ENCODE measurements around the gene LAGE3. TPM values are rescaled to one million over a fixed set of nuclear protein-coding genes. Genes with fewer than 3 reads are reported as not detected.

The LAGE3 gene
- total and polyA plus RNA-seq, 2 of the 13 experiments (the other 11 are each of a cell fraction or from before 2014, with no cell fraction given): 7.6 to 12.7 TPM

DNA sequence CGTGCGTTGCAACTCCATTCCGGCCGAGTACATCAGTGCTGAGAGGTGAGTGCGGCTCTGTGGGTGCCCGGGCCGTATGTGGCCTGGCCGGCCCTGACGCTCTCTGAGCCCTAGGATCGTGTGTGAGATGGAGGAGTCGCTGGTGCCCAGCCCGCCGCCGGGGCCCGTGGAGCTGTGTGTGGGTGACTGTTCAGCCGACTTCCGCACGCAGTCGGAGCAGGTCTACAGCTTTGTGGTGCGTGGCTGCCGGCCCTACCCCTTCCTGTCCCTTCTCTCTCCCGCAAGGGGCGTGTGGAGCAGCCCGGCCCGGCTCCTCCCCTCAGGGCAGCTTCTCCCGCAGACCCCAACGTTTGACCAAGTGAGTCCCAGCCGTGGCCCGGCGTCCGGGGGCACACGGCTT, 13.0 kb downstream of the LAGE3 start:
- Histone ChIP-seq H4K20me1 (ENCODE audit: insufficient read depth, low read length) (no peaks in the 10 kb centered on the region), H3K9me3 (ENCODE audit: low read length) (no peaks in the 10 kb centered on the region), H3K4me3 (replicated peaks in 1 of 3; ENCODE audit: insufficient read depth in 1 of 3, low read depth in 2 of 3, low read length in 3 of 3) (no peak overlapping the region), H2AFZ (ENCODE audit: low read length) (no peak overlapping the region), H3K27me3 (ENCODE audit: control insufficient read depth in 1 of 2, insufficient read depth in 2 of 2, low read length in 2 of 2) (no peaks in the 10 kb centered on the region), H3K4me1 (ENCODE audit: insufficient read depth, low read length) (no peaks in the 10 kb centered on the region), H3K27ac (ENCODE audit: extremely low read length, insufficient read depth, low read length) (no peak overlapping the region), H3K79me2 (ENCODE audit: insufficient read depth, low read length) (no peaks in the 10 kb centered on the region), H3K36me3 (replicated peaks in 1 of 2; ENCODE audit: control insufficient read depth in 1 of 2, insufficient read depth in 2 of 2, low read length in 2 of 2) (peaks cover 3 to 9% of the 10 kb centered on the region in 2 experiments; a peak in 3 of 5 replicates), H3K9ac (ENCODE audit: insufficient read depth, low read depth, low read length) (no peak overlapping the region), H3K4me2 (ENCODE audit: low read depth, low read length) (no peak overlapping the region)
- DNase-seq (ENCODE audit: low spot score): no peak
- CTCF ChIA-PET (ENCODE audit: low intra/inter-chr PET ratio, low total read pairs): no interaction called here
- no peak for FAIRE-seq
- WGBS (ENCODE audit: low lambda C conversion rate): no CpG with 5 or more reads among the region's 32 CpGs
- BruUV-seq (replicated peaks): no TSS peak
- TF ChIP-seq RBFOX2 (IDR thresholded peaks at IDR 0.05; ENCODE audit: low read depth, low read length) (peak; percentile 33), ZNF451 (CRISPR knock-in tag; IDR thresholded peaks at IDR 0.05) (no peak), ZNF776 (CRISPR knock-in tag; IDR thresholded peaks at IDR 0.05) (no peak)
- TF ChIP-seq, protein P1, sequence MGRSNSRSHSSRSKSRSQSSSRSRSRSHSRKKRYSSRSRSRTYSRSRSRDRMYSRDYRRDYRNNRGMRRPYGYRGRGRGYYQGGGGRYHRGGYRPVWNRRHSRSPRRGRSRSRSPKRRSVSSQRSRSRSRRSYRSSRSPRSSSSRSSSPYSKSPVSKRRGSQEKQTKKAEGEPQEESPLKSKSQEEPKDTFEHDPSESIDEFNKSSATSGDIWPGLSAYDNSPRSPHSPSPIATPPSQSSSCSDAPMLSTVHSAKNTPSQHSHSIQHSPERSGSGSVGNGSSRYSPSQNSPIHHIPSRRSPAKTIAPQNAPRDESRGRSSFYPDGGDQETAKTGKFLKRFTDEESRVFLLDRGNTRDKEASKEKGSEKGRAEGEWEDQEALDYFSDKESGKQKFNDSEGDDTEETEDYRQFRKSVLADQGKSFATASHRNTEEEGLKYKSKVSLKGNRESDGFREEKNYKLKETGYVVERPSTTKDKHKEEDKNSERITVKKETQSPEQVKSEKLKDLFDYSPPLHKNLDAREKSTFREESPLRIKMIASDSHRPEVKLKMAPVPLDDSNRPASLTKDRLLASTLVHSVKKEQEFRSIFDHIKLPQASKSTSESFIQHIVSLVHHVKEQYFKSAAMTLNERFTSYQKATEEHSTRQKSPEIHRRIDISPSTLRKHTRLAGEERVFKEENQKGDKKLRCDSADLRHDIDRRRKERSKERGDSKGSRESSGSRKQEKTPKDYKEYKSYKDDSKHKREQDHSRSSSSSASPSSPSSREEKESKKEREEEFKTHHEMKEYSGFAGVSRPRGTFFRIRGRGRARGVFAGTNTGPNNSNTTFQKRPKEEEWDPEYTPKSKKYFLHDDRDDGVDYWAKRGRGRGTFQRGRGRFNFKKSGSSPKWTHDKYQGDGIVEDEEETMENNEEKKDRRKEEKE (IDR thresholded peaks at IDR 0.05): no peak
- intact Hi-C loops (cut with micrococcal nuclease; ENCODE audit: unreplicated experiment): no loop called here
- ATAC-seq: no peak
- POLR2A ChIA-PET: no interaction called here
- in situ Hi-C loops (cut with HindIII; ENCODE audit: extremely low pct_ligation_motif_present, low pct_unique_long_range_greater_than_20kb): no loop called here

DNA sequence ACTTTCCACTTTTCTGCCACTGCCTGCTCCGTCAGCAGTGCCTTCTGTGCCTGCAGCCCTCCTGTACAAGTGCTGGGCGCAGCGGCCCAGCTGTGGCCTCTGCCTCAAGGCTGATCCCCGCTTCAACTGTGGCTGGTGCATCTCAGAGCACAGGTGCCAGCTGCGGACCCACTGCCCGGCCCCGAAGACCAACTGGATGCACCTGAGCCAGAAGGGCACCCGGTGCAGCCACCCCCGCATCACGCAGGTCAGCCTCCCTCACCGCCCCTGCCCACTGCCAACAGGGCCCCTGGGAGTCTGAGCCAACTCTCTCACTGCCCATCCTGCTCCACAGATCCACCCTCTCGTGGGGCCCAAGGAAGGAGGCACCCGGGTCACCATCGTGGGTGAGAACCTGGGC, 13.5 kb downstream of the LAGE3 start:
- TF ChIP-seq ZNF720 (CRISPR knock-in tag; IDR thresholded peaks at IDR 0.05) (no peak), NR2F2 (IDR thresholded peaks at IDR 0.05; ENCODE audit: borderline replicate concordance, low read depth) (no peak), HOXA5 (CRISPR knock-in tag; IDR thresholded peaks at IDR 0.05) (no peak), ZNF589 (CRISPR knock-in tag; conservative IDR thresholded peaks at IDR 0.05) (no peak), TBP (CRISPR knock-in tag; IDR thresholded peaks at IDR 0.05) (no peak)
- TF ChIP-seq, protein P2, sequence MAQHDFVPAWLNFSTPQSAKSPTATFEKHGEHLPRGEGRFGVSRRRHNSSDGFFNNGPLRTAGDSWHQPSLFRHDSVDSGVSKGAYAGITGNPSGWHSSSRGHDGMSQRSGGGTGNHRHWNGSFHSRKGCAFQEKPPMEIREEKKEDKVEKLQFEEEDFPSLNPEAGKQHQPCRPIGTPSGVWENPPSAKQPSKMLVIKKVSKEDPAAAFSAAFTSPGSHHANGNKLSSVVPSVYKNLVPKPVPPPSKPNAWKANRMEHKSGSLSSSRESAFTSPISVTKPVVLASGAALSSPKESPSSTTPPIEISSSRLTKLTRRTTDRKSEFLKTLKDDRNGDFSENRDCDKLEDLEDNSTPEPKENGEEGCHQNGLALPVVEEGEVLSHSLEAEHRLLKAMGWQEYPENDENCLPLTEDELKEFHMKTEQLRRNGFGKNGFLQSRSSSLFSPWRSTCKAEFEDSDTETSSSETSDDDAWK (CRISPR knock-in tag; IDR thresholded peaks at IDR 0.05): no peak
- TF ChIP-seq, protein P3, sequence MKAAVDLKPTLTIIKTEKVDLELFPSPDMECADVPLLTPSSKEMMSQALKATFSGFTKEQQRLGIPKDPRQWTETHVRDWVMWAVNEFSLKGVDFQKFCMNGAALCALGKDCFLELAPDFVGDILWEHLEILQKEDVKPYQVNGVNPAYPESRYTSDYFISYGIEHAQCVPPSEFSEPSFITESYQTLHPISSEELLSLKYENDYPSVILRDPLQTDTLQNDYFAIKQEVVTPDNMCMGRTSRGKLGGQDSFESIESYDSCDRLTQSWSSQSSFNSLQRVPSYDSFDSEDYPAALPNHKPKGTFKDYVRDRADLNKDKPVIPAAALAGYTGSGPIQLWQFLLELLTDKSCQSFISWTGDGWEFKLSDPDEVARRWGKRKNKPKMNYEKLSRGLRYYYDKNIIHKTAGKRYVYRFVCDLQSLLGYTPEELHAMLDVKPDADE (CRISPR knock-in tag; IDR thresholded peaks at IDR 0.05): no peak
- DNase-seq (ENCODE audit: low spot score) (no peak), ATAC-seq (no peak), FAIRE-seq (no peak)
- no peaks in the 10 kb centered on the region for H4K20me1 ChIP-seq (ENCODE audit: insufficient read depth, low read length)
- in situ Hi-C loops (cut with HindIII; ENCODE audit: extremely low pct_ligation_motif_present, low pct_unique_long_range_greater_than_20kb) (no loop called here), intact Hi-C loops (cut with micrococcal nuclease; ENCODE audit: unreplicated experiment) (no loop called here)
- no peak overlapping the region for H3K4me2 ChIP-seq (ENCODE audit: low read depth, low read length)
- H3K79me2 ChIP-seq (ENCODE audit: insufficient read depth, low read length): no peaks in the 10 kb centered on the region
- no peaks in the 10 kb centered on the region for H3K4me1 ChIP-seq (ENCODE audit: insufficient read depth, low read length)
- H3K9me3 ChIP-seq (ENCODE audit: low read length): no peaks in the 10 kb centered on the region
- H3K27ac ChIP-seq (ENCODE audit: extremely low read length, insufficient read depth, low read length): no peak overlapping the region
- no peak overlapping the region for H3K9ac ChIP-seq (ENCODE audit: insufficient read depth, low read depth, low read length)
- CTCF ChIA-PET (ENCODE audit: low intra/inter-chr PET ratio, low total read pairs): no interaction called here
- WGBS (ENCODE audit: low lambda C conversion rate): no CpG with 5 or more reads among the region's 14 CpGs
- peaks cover 3 to 9% of the 10 kb centered on the region in 2 experiments; a peak in 3 of 5 replicates for H3K36me3 ChIP-seq (replicated peaks in 1 of 2; ENCODE audit: control insufficient read depth in 1 of 2, insufficient read depth in 2 of 2, low read length in 2 of 2)
- H3K27me3 ChIP-seq (ENCODE audit: control insufficient read depth in 1 of 2, insufficient read depth in 2 of 2, low read length in 2 of 2): no peaks in the 10 kb centered on the region
- no peak overlapping the region for H3K4me3 ChIP-seq (replicated peaks in 1 of 3; ENCODE audit: insufficient read depth in 1 of 3, low read depth in 2 of 3, low read length in 3 of 3)
- BruUV-seq (replicated peaks): no TSS peak
- no peak overlapping the region for H2AFZ ChIP-seq (ENCODE audit: low read length)
- POLR2A ChIA-PET: no interaction called here
